ENCODE measurements around the gene CLDN6. TPM values are rescaled to one million over a fixed set of nuclear protein-coding genes. Genes with fewer than 3 reads are reported as not detected.

Gene CLDN6
- total RNA-seq, 2 experiments from 2014 or later = not detected

GRCh38 chr16:2982402-2982801 is 35.6 kb downstream of the CLDN6 start:
- peaks cover 4% of the 10 kb centered on the region for H3K27me3 Mint-ChIP-seq
- peaks cover 30% of the 10 kb centered on the region for H3K4me1 Mint-ChIP-seq
- H3K9me3 Mint-ChIP-seq (ENCODE audit: low read depth) = no peaks in the 10 kb centered on the region
- CTCF ChIA-PET = interaction anchor here (0.7 to 3.6 kb wide), 11 partner anchors 13 to 94 kb away, joined by 3 to 21 read pairs (median 4); partner anchors contain the start of genes PAQR4 and TNFRSF12A
- DNase-seq = no peak
- ATAC-seq = no peak
- H3K36me3 Mint-ChIP-seq = peaks cover 7% of the 10 kb centered on the region
- peak overlapping the region; percentile 31 for H3K27ac Mint-ChIP-seq
- no peak overlapping the region for H3K4me3 Mint-ChIP-seq

GRCh38 chr16:2981899-2982250 is 36.1 kb downstream of the CLDN6 start:
- peak overlapping the region; percentile 38 for H3K27ac Mint-ChIP-seq
- ATAC-seq (no peak), DNase-seq (no peak)
- CTCF ChIA-PET = interaction anchor here (0.7 to 3.6 kb wide), 11 partner anchors 12 to 114 kb away, joined by 3 to 28 read pairs (median 6); partner anchors contain the start of genes KREMEN2, PAQR4 and TNFRSF12A
- peaks cover 4% of the 10 kb centered on the region for H3K27me3 Mint-ChIP-seq
- peaks cover 13% of the 10 kb centered on the region for H3K36me3 Mint-ChIP-seq
- peak overlapping the region; percentile 93 for H3K4me3 Mint-ChIP-seq
- H3K4me1 Mint-ChIP-seq = peaks cover 33% of the 10 kb centered on the region
- H3K9me3 Mint-ChIP-seq (ENCODE audit: low read depth) = no peaks in the 10 kb centered on the region

- CTCF ChIA-PET = interaction anchor here (0.7 to 3.3 kb wide), 13 partner anchors 12 to 113 kb away, joined by 3 to 28 read pairs (median 4); partner anchors contain the start of genes KREMEN2, PAQR4 and TNFRSF12A
- H3K4me1 Mint-ChIP-seq = peaks cover 33% of the 10 kb centered on the region
- peak overlapping the region; percentile 93 for H3K4me3 Mint-ChIP-seq
- peaks cover 4% of the 10 kb centered on the region for H3K27me3 Mint-ChIP-seq
- H3K27ac Mint-ChIP-seq = peak overlapping the region; percentile 86
- peaks cover 14% of the 10 kb centered on the region for H3K36me3 Mint-ChIP-seq
- DNase-seq = no peak
- ATAC-seq = no peak
- no peaks in the 10 kb centered on the region for H3K9me3 Mint-ChIP-seq (ENCODE audit: low read depth)
Measured at GRCh38 chr16:2981177-2981898, 36.6 kb downstream of the CLDN6 start.

DNA sequence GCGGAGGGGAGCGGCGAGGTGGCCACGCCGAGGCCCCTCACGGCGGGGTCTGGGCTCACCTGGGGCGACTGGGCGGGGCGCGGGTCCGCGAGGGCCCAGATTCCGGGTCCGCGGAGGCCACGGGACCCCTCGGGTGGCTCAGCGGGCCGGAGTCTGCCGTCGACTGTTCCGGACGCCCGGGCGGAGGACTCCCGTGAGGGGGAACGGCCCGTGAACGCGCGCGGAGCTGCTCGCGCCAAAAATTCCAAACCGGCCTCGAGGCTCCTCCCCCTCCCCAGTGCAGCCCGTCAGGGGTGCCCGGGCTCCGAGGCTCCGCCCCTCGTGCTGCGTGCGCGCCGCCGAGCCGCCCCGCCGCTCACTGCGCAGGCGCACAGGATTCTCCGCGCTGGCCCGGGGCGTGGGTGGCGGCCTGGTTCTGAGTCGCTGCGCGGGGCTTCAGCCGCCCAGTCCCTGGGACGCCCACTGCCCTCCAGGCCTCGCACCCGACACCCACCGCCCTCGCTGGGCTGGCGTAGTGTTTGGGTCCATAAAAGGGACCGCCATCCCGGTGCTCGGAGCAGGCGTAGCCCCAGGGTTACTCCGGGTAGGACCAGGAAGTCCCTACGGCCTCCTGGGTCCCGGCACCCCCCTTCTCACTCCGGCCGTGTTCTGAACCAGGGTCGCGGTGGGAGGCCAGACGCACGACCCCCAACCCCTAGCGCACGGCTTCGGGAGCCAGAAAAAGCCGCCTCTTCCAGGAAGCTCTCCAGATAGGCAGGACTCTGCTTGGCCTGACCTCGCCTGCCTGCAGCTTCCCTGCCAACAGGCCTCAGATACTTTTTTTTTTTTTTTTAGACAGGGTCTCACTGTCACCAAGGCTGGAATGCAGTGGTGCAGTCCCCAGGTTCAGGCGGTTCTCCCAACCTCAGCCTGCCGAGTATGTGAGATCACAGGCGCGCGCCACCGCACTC is 37.5 kb downstream of the CLDN6 start, which contains the start of gene PKMYT1:
TSS of gene PKMYT1 (minus strand) at position 220 of the 950 bp plus-strand sequence. CDS start 789 bp downstream, outside the sequence.
- peaks cover 33% of the 10 kb centered on the region for H3K4me1 Mint-ChIP-seq
- CTCF ChIA-PET = interaction anchor here (0.6 to 3.3 kb wide), 15 partner anchors 11 to 150 kb away, joined by 3 to 28 read pairs (median 4); partner anchors contain the start of genes KREMEN2, PAQR4 and TNFRSF12A

DNA sequence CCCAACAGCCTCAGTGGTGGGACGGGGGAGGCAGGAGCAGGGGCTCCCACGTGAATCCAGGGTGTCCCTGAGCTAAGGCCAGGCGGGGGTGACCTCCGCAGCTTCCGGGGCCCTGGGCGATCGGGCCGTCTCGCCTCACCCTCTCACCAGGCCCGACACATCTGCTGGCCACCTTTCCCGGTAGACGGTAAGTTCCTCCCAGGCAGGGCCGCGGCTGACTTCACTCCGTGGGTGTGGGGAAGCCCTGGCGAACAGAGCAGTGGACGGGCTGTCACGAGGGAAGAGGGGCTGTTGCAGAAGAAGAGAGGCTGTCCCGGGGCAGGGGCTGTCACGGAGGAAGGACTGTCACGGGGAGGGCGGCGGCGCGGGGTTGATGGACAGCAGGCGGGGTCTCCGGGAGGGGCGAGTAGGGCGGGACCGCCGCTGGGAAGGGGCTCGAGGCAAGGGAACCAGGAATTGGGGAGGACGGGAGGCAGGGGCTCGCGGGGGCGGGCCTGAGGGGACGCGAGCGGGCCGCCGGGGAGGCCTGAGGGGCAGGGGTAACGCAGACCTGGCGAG is 38.2 kb downstream of the CLDN6 start:
- Mint-ChIP-seq H3K27ac (peak overlapping the region; percentile 85), H3K27me3 (peaks cover 4% of the 10 kb centered on the region), H3K4me1 (peaks cover 33% of the 10 kb centered on the region), H3K9me3 (ENCODE audit: low read depth) (no peaks in the 10 kb centered on the region), H3K4me3 (peak overlapping the region; percentile 93), H3K36me3 (peaks cover 15% of the 10 kb centered on the region)
- ATAC-seq = peak; percentile 14
- CTCF ChIA-PET = interaction anchor here (1.2 to 3.3 kb wide), 7 partner anchors 10 to 150 kb away, joined by 3 to 28 read pairs (median 6); partner anchors contain the start of genes PAQR4 and TNFRSF12A
- peak; percentile 60 for DNase-seq

More for the DNA sequence above, 37.5 kb downstream of the CLDN6 start, which contains the start of gene PKMYT1:
- DNase-seq (peak; percentile 96), ATAC-seq (peak; percentile 90)
- peaks cover 4% of the 10 kb centered on the region for H3K27me3 Mint-ChIP-seq
- peak within 1 kb of the TSS; percentile 86 for H3K27ac Mint-ChIP-seq
- H3K9me3 Mint-ChIP-seq (ENCODE audit: low read depth) = no peaks in the 10 kb centered on the region
- H3K36me3 Mint-ChIP-seq = peaks cover 15% of the 10 kb centered on the region
- peak within 1 kb of the TSS; percentile 93 for H3K4me3 Mint-ChIP-seq

- peaks cover 22% of the 10 kb centered on the region for H3K36me3 Mint-ChIP-seq
- DNase-seq = no peak
- peaks cover 3% of the 10 kb centered on the region for H3K27me3 Mint-ChIP-seq
- no peak for ATAC-seq
- no peak overlapping the region for H3K27ac Mint-ChIP-seq
- no peaks in the 10 kb centered on the region for H3K9me3 Mint-ChIP-seq (ENCODE audit: low read depth)
- H3K4me3 Mint-ChIP-seq = no peak overlapping the region
- peaks cover 25% of the 10 kb centered on the region for H3K4me1 Mint-ChIP-seq
- CTCF ChIA-PET = interaction anchor here (1.1 to 1.3 kb wide), 3 partner anchors 10 to 26 kb away, joined by 3 to 8 read pairs (median 4); no protein-coding TSS in a partner anchor
Measured at GRCh38 chr16:2977440-2977839, 40.5 kb downstream of the CLDN6 start.

DNA sequence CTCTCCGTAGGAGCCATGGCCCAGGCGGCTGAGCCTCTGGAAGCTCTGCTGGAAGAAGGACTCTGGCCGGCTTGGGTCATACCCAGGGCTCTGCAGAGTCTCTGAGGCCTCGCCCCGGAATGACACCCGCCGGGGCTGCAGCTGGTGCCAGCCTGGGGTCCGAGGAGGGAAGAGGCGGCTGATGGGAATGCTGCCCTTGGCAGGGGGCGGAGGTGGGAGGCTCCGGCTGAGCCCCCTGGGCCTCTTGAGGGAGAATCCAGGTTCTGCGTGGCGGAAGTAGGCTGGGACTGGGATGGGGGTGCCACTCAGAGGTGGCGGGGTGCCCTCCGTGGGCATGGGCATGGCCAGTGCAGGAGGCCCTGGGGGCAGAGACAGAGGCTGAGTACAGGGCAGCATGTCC is 41.3 kb downstream of the CLDN6 start:
- Mint-ChIP-seq H3K4me1 (peaks cover 26% of the 10 kb centered on the region), H3K27me3 (no peaks in the 10 kb centered on the region), H3K36me3 (peaks cover 24% of the 10 kb centered on the region), H3K27ac (no peak overlapping the region), H3K4me3 (no peak overlapping the region), H3K9me3 (ENCODE audit: low read depth) (no peaks in the 10 kb centered on the region)
- CTCF ChIA-PET = no interaction called here
- DNase-seq (no peak), ATAC-seq (no peak)

DNA sequence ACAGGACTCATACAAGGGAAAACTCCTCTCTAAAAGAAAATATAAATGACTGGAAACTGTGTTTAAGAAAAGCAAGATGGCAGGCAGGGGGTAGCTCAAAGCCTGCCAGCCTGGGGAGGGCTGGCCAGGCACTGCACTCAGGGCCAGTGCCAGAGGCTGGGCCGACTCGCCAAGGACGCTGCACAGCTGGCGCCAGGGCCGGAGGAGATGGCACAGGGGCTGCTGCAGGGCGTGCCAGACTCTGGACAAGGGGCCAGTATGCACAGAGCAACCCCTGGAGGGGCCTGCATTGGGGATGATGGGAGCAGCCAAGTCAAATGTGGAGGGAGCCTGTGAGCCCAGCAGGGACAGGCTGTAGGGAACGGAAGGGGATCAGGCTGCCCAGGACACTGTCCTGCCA is 41.8 kb downstream of the CLDN6 start:
- Mint-ChIP-seq H3K36me3 (peaks cover 25% of the 10 kb centered on the region), H3K4me1 (peaks cover 24% of the 10 kb centered on the region), H3K27ac (no peak overlapping the region), H3K27me3 (no peaks in the 10 kb centered on the region), H3K4me3 (no peak overlapping the region), H3K9me3 (ENCODE audit: low read depth) (no peaks in the 10 kb centered on the region)
- CTCF ChIA-PET = no interaction called here
- DNase-seq = no peak
- no peak for ATAC-seq

- no peaks in the 10 kb centered on the region for H3K27me3 Mint-ChIP-seq
- H3K36me3 Mint-ChIP-seq = peaks cover 26% of the 10 kb centered on the region
- H3K9me3 Mint-ChIP-seq (ENCODE audit: low read depth) = no peaks in the 10 kb centered on the region
- ATAC-seq = no peak
- peaks cover 27% of the 10 kb centered on the region for H3K4me1 Mint-ChIP-seq
- DNase-seq = no peak
- no peak overlapping the region for H3K4me3 Mint-ChIP-seq
- no peak overlapping the region for H3K27ac Mint-ChIP-seq
- CTCF ChIA-PET = interaction anchor here (1.0 kb wide), 1 partner anchor 12 kb away, joined by 3 read pairs; no protein-coding TSS in a partner anchor
Measured at GRCh38 chr16:2975161-2975795, 42.7 kb downstream of the CLDN6 start.

- peaks cover 26% of the 10 kb centered on the region for H3K36me3 Mint-ChIP-seq
- H3K4me3 Mint-ChIP-seq = no peak overlapping the region
- H3K27ac Mint-ChIP-seq = no peak overlapping the region
- no peak for DNase-seq
- no peaks in the 10 kb centered on the region for H3K27me3 Mint-ChIP-seq
- CTCF ChIA-PET = interaction anchor here (1.0 kb wide), 1 partner anchor 11 kb away, joined by 3 read pairs; no protein-coding TSS in a partner anchor
- peaks cover 26% of the 10 kb centered on the region for H3K4me1 Mint-ChIP-seq
- ATAC-seq = no peak
- H3K9me3 Mint-ChIP-seq (ENCODE audit: low read depth) = no peaks in the 10 kb centered on the region
Measured at GRCh38 chr16:2974319-2975056, 43.5 kb downstream of the CLDN6 start.

GRCh38 chr16:2973605-2974318 is 44.2 kb downstream of the CLDN6 start:
- H3K9me3 Mint-ChIP-seq (ENCODE audit: low read depth) = no peaks in the 10 kb centered on the region
- DNase-seq (no peak), ATAC-seq (no peak)
- H3K27ac Mint-ChIP-seq = no peak overlapping the region
- H3K4me1 Mint-ChIP-seq = peaks cover 25% of the 10 kb centered on the region
- no peak overlapping the region for H3K4me3 Mint-ChIP-seq
- peaks cover 26% of the 10 kb centered on the region for H3K36me3 Mint-ChIP-seq
- CTCF ChIA-PET = interaction anchor here (2.2 kb wide), 1 partner anchor 55 kb away, joined by 10 read pairs; no protein-coding TSS in a partner anchor
- no peaks in the 10 kb centered on the region for H3K27me3 Mint-ChIP-seq

Measured in activated CD8-positive, alpha-beta memory T cell treated with anti-CD3 and anti-CD28 coated beads, Interleukin-2, amount 10 ng/mL, durations not matched to agents 7 days and 5 days (primary cell).